ENCODE data around the gene COX19. TPM values are rescaled to one million over a fixed set of nuclear protein-coding genes. Genes with fewer than 3 reads are reported as not detected.
A peak's percentile ranks its signal among the peaks of the same experiment; 100 is the strongest.

COX19 gene
- total RNA-seq, 2 donors from 2014 or later = 13.7 to 20.8 TPM

DNA sequence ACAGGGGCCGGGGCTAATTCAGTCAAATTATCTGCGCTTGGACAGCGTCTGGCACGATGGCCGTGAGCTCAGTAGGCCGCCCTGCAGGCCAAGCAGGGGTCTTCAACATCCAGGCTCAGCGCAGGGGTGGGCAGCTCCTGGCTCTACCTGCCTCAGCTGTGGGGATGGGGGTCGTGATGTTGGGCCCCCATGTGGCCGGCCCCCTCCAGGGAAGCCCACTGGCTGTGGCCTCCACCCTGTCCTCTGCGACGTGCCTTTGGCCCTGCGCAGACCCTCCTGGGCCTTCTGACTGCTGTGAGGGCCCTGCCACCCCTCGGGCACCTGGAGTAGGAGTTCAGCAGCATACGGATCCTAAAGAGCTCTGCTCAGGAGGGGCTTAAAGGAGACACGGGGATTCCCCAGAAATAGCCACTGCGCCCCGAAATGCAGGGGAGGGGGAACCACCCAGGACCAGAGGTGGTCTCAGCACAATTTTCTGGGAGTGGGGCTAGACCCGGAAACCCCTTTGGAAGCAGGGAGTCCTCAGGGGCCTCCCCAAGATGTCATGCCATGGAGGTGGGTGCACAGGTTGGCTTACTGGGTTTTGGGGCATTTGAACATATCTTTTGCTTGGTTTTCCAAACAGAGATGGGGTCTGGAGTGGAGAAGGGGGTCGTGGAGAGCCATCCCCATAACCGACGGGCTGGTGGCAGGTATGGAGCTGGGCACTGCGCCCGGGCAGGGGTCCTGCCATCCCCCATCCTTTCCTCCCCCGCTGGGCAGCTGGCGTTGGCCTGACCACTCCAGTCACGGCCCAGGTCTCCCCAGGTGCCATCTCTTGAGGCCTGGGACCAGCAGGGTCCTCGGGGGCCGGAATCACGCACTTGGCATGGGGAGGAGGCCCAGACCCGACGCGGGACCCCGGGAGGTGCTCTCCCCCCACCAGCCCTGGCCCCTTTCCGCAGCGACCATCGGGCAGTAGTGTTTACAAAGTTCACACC, 16.8 kb downstream of the COX19 start:
- Mint-ChIP-seq H3K36me3 (ENCODE audit: low read depth) (no peaks in the 10 kb centered on the region), H3K4me1 (no peaks in the 10 kb centered on the region), H3K4me3 (no peak overlapping the region), H3K27me3 (peaks cover 7% of the 10 kb centered on the region), H3K9me3 (no peaks in the 10 kb centered on the region), H3K27ac (no peak overlapping the region)
- ATAC-seq (replicated peaks) = no peak

- no peaks in the 10 kb centered on the region for H3K4me1 Mint-ChIP-seq
- H3K27ac Mint-ChIP-seq = no peak overlapping the region
- peaks cover 7% of the 10 kb centered on the region for H3K27me3 Mint-ChIP-seq
- H3K4me3 Mint-ChIP-seq = no peak overlapping the region
- H3K9me3 Mint-ChIP-seq = no peaks in the 10 kb centered on the region
- no peaks in the 10 kb centered on the region for H3K36me3 Mint-ChIP-seq (ENCODE audit: low read depth)
- no peak for ATAC-seq (replicated peaks)
These were observed 17.7 kb downstream of the COX19 start for GRCh38 chr7:957418-958220.

DNA sequence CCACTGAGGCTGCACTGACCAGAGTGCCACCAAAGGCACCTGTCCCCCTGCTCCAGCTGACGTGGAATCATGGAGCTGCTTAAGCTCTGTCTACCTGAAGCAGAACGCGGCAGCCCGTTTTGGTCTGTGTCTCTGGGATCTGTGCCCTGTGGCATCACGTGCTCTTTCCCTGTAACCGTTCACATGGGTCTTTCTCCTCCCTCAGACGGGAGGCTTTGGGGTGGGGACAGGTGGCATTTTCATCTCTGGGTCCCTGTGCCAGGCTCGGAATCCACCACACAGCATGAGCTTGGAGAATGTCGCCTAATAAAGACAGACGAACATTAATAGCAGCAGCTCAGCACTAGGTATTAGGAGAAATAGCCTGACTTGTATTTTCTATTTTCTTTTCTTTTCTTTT, 19.3 kb downstream of the COX19 start:
- Mint-ChIP-seq H3K27ac (no peak overlapping the region), H3K36me3 (ENCODE audit: low read depth) (no peaks in the 10 kb centered on the region), H3K9me3 (no peaks in the 10 kb centered on the region), H3K4me3 (peak overlapping the region; percentile 26), H3K4me1 (no peaks in the 10 kb centered on the region), H3K27me3 (peaks cover 7% of the 10 kb centered on the region)
- ATAC-seq (replicated peaks) = no peak

DNA sequence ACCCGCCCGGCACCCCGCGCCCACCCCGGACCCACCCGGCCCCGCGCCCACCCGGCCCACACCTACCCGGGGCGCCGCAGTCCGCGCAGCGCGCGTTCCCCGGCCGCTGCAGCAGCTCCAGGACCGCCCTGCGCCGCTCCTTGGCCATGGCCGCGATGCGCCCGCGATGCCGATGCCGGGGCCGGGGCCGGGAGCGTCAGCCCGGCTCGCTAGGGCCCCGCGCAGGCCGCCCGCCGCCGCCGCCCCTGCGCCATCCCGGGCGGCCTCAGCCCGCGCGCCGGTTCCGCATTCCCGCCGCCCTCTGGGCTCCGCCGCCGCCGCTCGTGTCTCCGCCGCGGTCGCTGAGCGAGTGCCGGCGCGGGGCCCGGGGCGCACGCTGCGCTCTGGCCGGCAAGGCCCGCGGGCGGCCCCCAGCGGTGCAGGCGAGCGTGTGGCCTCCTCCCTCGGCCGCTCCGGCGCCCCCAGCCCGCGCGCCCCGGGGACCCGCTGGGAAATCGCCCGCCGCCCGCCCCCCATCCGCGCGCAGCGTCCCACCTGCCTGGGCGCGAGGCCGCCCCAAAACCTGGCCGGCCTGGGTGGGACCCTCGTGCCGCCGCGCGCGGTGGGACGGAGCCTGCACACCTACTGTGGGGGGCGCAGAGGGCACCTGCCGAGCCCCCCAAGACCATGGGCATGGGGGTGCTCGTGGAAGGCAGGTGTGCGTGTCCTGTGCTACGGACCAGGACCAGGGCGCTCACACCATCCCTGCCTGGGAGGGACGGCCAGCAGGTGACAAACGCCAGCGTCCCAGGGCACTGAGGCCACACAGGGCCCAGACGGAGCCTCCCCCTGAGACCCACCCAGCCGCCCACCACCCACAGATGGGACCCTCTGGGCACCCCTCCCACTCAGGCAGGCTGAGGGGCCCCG, 20.8 kb downstream of the COX19 start, which contains the start of gene ADAP1:
ADAP1 (minus strand) TSS at position 351 of the 909 bp plus-strand sequence; CDS start at position 148, 203 bp downstream.
- H3K4me1 Mint-ChIP-seq = no peaks in the 10 kb centered on the region
- H3K27me3 Mint-ChIP-seq = peaks cover 7% of the 10 kb centered on the region
- peaks cover 6% of the 10 kb centered on the region for H3K36me3 Mint-ChIP-seq (ENCODE audit: low read depth)
- no peak within 1 kb of the TSS for H3K27ac Mint-ChIP-seq
- H3K4me3 Mint-ChIP-seq = peak within 1 kb of the TSS; percentile 72
- ATAC-seq (replicated peaks) = peak; percentile 83
- H3K9me3 Mint-ChIP-seq = no peaks in the 10 kb centered on the region

DNA sequence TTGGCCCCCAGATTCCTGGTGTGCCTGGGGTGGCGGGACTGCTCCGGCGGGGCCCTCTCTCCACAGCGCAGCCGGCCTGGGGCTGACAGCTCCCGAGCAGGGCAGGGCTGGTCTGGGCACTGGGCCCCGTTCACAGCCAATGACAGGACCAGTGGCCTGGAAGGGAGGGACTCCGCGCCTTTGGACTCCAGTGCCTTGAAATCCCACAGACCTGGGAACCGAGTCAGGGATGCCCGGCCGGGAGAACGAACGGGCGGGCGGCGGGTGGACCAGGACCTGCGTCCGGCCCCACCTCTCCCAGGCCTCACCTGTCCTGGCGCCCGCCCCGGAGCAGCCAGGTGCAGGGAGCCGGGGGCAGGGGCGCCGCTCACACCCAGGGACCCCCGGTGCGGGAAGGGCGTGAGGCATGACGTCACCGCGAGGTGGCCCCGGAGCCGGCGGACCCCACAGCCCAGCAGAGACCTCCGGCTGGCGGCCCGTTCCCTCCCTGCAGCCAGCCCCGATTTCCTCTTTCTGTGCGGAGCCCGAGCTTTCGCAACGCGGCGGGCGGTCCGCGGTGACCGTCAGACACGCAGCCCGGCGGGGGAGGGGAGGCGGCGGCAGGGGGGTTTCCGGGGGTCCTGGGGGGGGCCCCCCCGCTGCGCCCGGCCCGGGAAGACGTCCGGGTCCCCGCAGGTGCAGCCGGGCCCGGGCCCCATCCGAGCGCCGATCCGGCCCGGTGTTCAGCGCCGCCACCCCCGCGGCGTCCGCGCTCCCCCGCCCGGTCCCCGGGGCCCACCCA, 21.6 kb downstream of the COX19 start:
- H3K36me3 Mint-ChIP-seq (ENCODE audit: low read depth) = peaks cover 11% of the 10 kb centered on the region
- peak; percentile 10 for ATAC-seq (replicated peaks)
- H3K27ac Mint-ChIP-seq = no peak overlapping the region
- no peaks in the 10 kb centered on the region for H3K4me1 Mint-ChIP-seq
- H3K9me3 Mint-ChIP-seq = no peaks in the 10 kb centered on the region
- peaks cover 7% of the 10 kb centered on the region for H3K27me3 Mint-ChIP-seq
- H3K4me3 Mint-ChIP-seq = no peak overlapping the region

GRCh38 chr7:952548-953441, 22.6 kb downstream of the COX19 start:
- H3K4me3 Mint-ChIP-seq = peak overlapping the region; percentile 40
- H3K9me3 Mint-ChIP-seq = no peaks in the 10 kb centered on the region
- H3K36me3 Mint-ChIP-seq (ENCODE audit: low read depth) = peaks cover 11% of the 10 kb centered on the region
- peaks cover 7% of the 10 kb centered on the region for H3K27me3 Mint-ChIP-seq
- ATAC-seq (replicated peaks) = no peak
- H3K4me1 Mint-ChIP-seq = peaks cover 4% of the 10 kb centered on the region
- no peak overlapping the region for H3K27ac Mint-ChIP-seq

DNA sequence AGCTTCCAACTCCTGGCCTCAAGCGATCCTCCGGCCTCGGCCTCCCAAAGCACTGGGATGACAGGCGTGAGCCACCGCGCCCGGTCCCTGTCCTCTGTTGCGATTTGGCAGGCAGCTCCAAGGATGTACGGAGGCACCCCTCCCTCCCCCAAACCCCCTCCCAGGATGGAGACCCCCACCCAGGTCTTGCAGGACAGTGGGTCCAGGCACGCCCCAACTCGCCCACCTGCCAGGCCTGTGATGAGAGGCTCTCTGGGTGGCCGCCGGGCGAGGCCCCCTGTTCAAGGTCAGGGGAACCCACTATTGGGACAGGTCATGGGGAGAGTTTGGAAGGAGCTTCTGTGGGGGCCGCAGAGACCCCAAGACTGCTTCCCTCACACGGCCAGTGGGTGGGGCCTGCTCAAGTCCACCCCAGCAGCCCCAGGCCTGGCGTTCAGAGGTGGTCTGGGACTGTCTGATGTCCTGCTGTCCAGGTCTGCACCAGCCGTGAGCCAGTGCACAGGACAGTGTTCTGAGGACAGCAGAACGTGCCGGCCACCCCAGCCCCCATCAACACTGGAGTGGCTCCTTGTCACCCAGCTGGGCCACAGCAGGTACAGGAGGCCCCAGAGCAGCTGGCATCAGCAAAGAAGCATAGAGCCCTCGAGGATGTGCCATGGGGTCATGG, 23.3 kb downstream of the COX19 start:
- Mint-ChIP-seq H3K4me3 (peak overlapping the region; percentile 40), H3K4me1 (peaks cover 4% of the 10 kb centered on the region), H3K36me3 (ENCODE audit: low read depth) (peaks cover 11% of the 10 kb centered on the region), H3K27me3 (peaks cover 7% of the 10 kb centered on the region), H3K27ac (no peak overlapping the region), H3K9me3 (no peaks in the 10 kb centered on the region)
- ATAC-seq (replicated peaks) = no peak

DNA sequence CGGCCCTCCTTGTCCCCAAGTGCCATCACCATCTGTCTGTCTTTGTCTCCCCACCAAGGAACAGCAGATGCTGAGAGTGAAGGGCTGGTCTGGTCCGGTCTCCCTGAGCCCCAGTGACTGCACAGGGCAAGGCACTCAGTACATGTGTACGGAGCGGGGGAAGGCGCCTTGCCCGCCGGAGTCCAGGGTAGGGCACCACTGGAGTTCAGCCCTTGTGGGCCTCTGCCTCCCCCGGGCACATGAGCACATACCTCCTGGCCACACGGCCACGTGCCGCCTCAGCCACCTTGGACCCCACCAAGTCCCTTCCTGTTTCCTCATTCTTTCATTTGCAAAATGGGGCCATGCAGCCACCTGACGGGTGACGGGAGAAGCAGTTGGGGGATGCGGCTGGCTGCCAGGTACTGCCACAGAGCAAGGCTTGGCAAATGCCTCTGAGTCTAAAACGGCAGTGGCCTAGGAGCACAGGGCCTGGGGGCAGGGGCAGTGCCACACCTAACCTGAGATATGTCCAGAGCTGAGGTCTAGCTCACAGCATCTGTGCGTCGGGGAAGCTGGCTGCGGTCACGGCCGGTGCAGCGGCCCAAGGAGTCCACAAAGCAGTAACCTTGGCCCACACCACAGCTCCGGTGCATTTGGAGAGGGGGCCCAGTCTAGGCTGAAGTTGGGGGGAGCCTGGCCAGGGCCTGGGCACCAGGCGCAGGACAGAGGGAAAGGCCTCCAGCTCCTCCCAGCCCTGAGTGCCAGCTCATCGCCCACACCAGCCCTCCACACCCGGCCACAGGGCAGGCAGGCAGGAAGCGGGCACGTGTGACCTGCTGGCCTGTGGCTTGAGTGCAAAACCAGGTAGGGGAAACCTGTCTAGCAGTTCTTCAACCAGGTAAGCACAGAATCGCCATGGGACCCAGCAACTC, 26.1 kb downstream of the COX19 start:
- no peak for ATAC-seq (replicated peaks)
- no peak overlapping the region for H3K27ac Mint-ChIP-seq
- peaks cover 4% of the 10 kb centered on the region for H3K4me1 Mint-ChIP-seq
- peaks cover 11% of the 10 kb centered on the region for H3K36me3 Mint-ChIP-seq (ENCODE audit: low read depth)
- H3K9me3 Mint-ChIP-seq = no peaks in the 10 kb centered on the region
- H3K4me3 Mint-ChIP-seq = no peak overlapping the region
- no peaks in the 10 kb centered on the region for H3K27me3 Mint-ChIP-seq

DNA sequence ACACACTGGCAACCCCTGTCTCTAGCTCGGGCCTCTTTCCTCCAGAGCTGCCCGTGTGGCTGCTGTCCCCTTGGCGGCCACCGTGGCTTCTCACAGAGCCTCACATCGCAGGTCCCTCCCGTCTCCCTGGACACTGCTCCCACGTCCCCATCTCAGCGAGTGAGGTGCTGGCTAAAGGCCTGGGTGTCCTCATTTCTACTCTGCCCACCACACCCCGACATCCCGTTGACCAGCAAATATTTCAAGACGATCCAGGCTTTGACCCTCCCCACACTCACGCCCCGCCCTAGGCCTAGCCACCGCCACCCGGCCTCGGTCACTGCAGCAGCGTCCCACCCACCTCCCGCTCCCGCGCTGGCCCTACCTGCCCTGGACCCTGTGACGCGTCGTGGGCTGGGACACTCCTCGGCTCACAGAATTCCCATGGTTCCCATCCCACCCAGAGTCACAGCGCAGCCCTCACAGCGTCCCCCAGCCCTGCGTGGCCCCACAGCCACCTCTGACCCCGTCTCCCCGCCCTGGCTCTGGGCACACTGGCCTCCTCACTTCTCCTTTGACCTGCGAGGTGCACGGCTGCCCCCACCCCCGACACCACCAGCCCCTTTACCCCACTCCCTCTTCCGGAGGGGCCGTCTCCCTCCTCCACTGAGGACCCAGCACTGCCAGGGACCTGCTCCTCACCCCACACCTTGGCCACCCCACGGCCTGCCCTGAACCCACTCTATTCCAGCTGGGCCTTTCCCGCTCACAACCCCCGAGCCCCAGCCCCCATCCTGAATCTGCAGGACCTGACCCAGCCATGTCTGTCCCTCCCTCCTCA, 27.7 kb downstream of the COX19 start:
- no peaks in the 10 kb centered on the region for H3K9me3 Mint-ChIP-seq
- H3K27me3 Mint-ChIP-seq = no peaks in the 10 kb centered on the region
- no peak overlapping the region for H3K4me3 Mint-ChIP-seq
- H3K36me3 Mint-ChIP-seq (ENCODE audit: low read depth) = peaks cover 11% of the 10 kb centered on the region
- no peak for ATAC-seq (replicated peaks)
- no peak overlapping the region for H3K27ac Mint-ChIP-seq
- peaks cover 4% of the 10 kb centered on the region for H3K4me1 Mint-ChIP-seq

DNA sequence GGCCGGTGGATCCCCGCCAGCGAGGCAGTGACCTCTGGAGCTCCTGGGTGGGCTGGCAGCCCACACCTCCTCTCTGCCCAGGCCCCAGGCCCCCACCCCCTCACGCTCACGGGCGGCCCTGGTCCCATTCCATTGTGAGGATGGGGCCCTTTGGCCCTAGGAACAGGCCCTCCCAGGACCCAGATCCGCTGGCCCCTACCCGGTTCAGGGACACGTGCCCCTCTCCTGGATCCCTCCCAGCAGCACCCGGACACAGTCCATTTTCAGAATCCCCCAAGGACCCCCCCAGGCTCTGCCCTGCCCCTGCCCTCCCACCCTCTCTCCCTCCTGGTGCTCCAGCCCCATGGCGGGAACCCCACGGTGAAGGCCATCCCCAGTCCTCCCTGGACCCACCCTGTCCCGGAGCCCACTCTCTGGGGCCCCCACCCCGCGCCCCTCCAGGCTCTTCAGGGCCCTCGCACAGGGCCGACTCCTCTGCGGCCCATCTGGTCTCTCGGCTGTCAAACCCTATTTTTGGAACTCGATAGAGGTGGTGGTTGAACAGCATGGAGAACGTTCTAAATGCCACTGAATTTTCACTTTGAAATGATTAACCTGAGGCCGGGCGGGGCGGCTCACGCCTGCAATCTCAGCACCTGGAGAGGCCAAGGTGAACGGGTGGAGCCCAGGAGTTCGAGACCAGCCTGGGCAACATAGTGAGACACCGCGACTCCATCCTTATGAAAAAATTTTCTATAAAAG, 28.9 kb downstream of the COX19 start:
- Mint-ChIP-seq H3K9me3 (no peaks in the 10 kb centered on the region), H3K4me3 (no peak overlapping the region), H3K4me1 (peaks cover 9% of the 10 kb centered on the region), H3K27me3 (no peaks in the 10 kb centered on the region), H3K27ac (no peak overlapping the region), H3K36me3 (ENCODE audit: low read depth) (peaks cover 11% of the 10 kb centered on the region)
- no peak for ATAC-seq (replicated peaks)

Data from activated T-helper 17 cell treated with anti-CD3 and anti-CD28 coated beads, Interleukin-2, amount 50 U/mL, for 72 hours (primary cell).